Measurements from ENCODE around the gene THRAP3. TPM values are rescaled to one million over a fixed set of nuclear protein-coding genes. Genes with fewer than 3 reads are reported as not detected.

Gene THRAP3
- total and polyA plus RNA-seq, 9 of the 15 experiments (the other 6 are each of a cell fraction or from before 2014, with no cell fraction given): 66.2 to 135 (median 113) TPM

DNA sequence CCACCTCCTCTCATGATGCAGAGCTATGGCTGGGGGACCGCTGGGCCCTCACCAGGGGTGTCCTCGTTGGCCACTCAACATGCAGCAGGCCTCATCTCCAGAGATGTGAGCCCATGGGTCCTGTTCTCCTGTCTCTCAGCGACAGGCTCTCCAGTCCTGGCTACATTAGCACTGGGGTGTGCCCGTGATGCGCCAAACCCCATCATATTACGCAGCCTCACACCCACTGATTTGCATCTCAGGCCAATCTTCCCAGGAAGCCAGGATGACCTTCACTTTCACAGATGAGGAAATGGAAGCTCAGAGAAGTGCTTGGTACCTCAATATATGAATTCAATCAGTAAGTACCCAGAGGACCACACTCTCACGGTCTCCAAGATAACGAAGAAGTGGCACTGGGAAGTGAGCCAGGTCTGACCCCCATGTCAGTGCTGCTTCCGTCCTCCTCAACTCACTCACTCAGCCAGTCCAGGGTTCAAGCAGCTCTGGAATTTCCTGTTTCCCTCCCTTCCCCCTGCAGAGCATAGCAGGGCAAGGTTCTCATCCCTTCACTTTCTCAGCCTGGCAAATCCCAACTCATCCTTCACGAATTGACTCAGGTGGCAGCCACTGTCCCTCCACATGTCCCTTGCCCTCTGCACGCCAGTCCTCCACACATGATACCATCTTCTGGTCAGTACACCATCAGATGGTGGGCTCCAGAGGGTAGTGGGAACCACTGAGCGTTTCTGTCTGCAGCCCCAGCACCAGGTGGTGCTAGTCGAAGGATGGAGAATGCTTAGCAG, 128.1 kb downstream of the THRAP3 start:
- H3K9me3 ChIP-seq (replicated peaks; ENCODE audit: control insufficient read depth, insufficient read depth, low read depth, low read length): no peaks in the 10 kb centered on the region
- no peaks in the 10 kb centered on the region for H3K79me2 ChIP-seq (ENCODE audit: control insufficient read depth, insufficient read depth, low read length)
- intact Hi-C loops (cut with micrococcal nuclease) (no loop called here), in situ Hi-C loops (cut with MboI) (no loop called here)
- POLR2A ChIA-PET: interaction anchor here (0.6 to 1.6 kb wide), 6 partner anchors 9 to 1595 kb away, joined by 3 to 10 read pairs (median 4); partner anchors contain the start of gene SH3D21
- H3K4me1 ChIP-seq (replicated peaks in 1 of 2; ENCODE audit: control insufficient read depth in 2 of 2, insufficient read depth in 2 of 2, low read length in 2 of 2): peaks cover 5 to 9% of the 10 kb centered on the region in 2 experiments; a peak in 4 of 5 replicates
- no peaks in the 10 kb centered on the region for H3K9me1 ChIP-seq (ENCODE audit: control insufficient read depth, insufficient read depth, low read length)
- H3K27me3 ChIP-seq (ENCODE audit: control insufficient read depth in 2 of 2, insufficient read depth in 2 of 2, low read length in 2 of 2): no peaks in the 10 kb centered on the region
- ATAC-seq: no peak
- H3K36me3 ChIP-seq (ENCODE audit: control insufficient read depth, insufficient read depth, low read length): peaks cover 89% of the 10 kb centered on the region
- H3K4me2 ChIP-seq (ENCODE audit: insufficient read depth, low read length): no peak overlapping the region
- WGBS (ENCODE audit: insufficient coverage, low coverage, missing lambda C conversion rate): 84% methylated on average over 13 of the region's 13 CpGs
- H4K20me1 ChIP-seq (replicated peaks; ENCODE audit: control insufficient read depth, insufficient read depth, low read length): peaks cover 6% of the 10 kb centered on the region; the same call in 1 of the 2 replicates
- H3K9ac ChIP-seq (ENCODE audit: insufficient read depth in 1 of 2, low read depth in 2 of 2, low read length in 2 of 2): peak overlapping the region in 1 of 2 experiments; percentile 62; a peak in 2 of 4 replicates
- H2AFZ ChIP-seq (ENCODE audit: low read depth, low read length): no peak overlapping the region
- CTCF ChIA-PET (ENCODE audit: low intra/inter-chr PET ratio): no interaction called here
- no TSS peak for BruUV-seq (replicated peaks)
- H3K27ac ChIP-seq (ENCODE audit: extremely low read depth, low read depth, low read length): no peak overlapping the region
- no peak for DNase-seq (ENCODE audit: extremely low read depth in 1 of 4, low spot score in 3 of 4)
- no peak overlapping the region for H3K4me3 ChIP-seq
- TF ChIP-seq MIER1 (IDR thresholded peaks at IDR 0.05; ENCODE audit: low read depth) (no peak), SMARCC2 (IDR thresholded peaks at IDR 0.05; ENCODE audit: low read depth) (no peak), TGIF2 (CRISPR knock-in tag; IDR thresholded peaks at IDR 0.05) (no peak), CAMTA2 (CRISPR knock-in tag; conservative IDR thresholded peaks at IDR 0.05) (no peak), RBM25 (IDR thresholded peaks at IDR 0.05; ENCODE audit: low read depth, low read length, severe bottlenecking) (no peak), MAX (CRISPR knock-in tag; IDR thresholded peaks at IDR 0.05) (no peak), MEIS2 (IDR thresholded peaks at IDR 0.05; ENCODE audit: partially characterized antibody) (no peak), ELF1 (tag; IDR thresholded peaks at IDR 0.05) (no peak), ZC3H11A (IDR thresholded peaks at IDR 0.05; ENCODE audit: low read depth, low read length) (no peak), HDAC3 (IDR thresholded peaks at IDR 0.05; ENCODE audit: borderline replicate concordance, partially characterized antibody) (no peak), JUN (IDR thresholded peaks at IDR 0.05; ENCODE audit: borderline replicate concordance, low read depth, low read length) (no peak), JUN (CRISPR knock-in tag; IDR thresholded peaks at IDR 0.05; ENCODE audit: borderline replicate concordance) (no peak), E2F3 (CRISPR knock-in tag; IDR thresholded peaks at IDR 0.05) (no peak), BDP1 (IDR thresholded peaks at IDR 0.05; ENCODE audit: insufficient read depth, insufficient read length) (no peak)
- TF ChIP-seq, protein P1, sequence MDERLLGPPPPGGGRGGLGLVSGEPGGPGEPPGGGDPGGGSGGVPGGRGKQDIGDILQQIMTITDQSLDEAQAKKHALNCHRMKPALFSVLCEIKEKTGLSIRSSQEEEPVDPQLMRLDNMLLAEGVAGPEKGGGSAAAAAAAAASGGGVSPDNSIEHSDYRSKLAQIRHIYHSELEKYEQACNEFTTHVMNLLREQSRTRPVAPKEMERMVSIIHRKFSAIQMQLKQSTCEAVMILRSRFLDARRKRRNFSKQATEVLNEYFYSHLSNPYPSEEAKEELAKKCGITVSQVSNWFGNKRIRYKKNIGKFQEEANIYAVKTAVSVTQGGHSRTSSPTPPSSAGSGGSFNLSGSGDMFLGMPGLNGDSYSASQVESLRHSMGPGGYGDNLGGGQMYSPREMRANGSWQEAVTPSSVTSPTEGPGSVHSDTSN (CRISPR knock-in tag; IDR thresholded peaks at IDR 0.05; ENCODE audit: low read depth): no peak
- TF ChIP-seq, protein P1 (tag; conservative IDR thresholded peaks at IDR 0.05; ENCODE audit: low read depth): no peak
- no peak for FAIRE-seq

Measured in K562 (cell line).